NCI-H128 (cell line): ENCODE results near the gene NDUFB7.
"Not testable (repeated sequence)": the region's sequence is repeated elsewhere in the genome, so short reads cannot be mapped to it uniquely, and the experiment has no call there.

Experiments
- DNase-seq: peaks from one replicate; lab custom pipeline; 2025; ENCODE audit not compliant: unreplicated experiment; lab: John Stamatoyannopoulos, UW

Gene NDUFB7

DNA sequence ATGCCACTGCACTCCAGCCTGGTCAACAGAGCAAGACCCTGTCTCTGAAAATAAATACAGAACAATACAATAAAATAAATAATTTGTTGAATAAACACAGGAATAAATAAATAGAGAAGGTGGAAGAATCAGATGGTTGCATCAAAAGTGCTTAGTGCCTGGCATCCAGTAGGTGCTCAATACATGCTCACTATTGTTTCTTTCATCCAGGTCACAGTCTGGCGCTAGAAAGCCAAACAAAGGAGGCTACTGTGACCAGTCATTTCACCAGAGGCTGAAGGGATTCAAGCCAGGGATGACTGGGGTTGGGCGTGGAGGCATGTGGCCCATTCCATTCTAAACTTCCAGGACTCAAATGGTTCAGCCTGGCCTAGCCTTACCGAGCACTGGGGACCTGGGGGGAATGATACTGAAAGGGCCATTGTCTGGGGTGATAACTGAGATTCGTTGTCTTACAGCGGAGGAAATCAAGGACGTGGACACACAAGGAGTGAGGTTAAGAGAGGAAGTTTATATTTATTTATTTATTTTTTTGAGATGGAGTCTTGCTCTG lies 3.6 kb upstream of the NDUFB7 start:
- no peak for DNase-seq

DNA sequence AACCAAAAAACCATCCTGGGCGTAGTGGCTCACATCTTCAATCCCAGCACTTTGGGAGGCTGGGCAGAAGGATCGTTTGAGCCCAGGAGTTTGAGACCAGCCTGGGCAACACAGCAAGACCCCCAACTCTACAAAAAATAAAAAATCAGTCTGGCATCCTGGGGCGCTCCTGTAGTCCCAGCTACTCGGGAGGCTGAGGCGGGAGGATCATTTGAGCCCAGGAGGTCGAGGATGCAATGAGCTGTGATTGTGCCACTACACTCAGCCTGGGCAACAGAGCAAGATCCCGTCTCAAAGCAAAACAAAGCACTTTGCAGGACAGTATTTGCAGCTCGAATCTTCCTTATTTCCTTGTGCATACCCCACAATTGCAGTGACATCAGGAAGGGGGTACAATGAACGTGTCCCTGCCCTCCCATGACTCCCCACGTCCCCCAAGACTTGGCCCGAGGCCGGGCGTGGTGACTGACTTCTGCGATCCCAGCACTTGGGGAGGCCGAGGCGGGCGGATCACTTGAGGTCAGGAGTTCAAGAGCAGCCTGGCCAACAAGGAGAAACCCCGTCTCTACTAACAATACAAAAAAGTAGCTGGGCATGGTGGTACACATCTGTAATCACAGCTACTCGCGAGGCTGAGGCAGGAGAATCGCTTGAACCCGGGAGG lies 870 bp downstream of the NDUFB7 start:
- DNase-seq: no peak

DNA sequence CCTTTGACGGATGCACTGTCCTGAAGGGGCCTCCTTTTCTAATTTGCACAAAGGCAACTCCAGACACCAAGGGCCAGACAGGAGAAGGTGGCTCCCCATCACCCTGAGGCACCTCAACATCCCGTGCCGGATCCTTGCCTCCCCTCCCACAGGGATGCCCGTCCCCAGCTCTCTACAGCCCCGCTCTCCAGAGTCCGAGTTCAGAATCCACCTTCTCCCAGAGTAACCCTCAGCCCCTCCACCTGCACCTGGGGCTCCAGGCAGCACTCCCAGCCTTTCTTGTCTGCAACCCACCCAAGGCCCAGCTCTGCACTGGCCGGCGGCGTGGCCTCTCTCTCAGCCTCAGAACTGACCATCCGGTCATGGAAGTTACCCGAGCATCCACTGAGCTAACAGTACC lies 4.8 kb downstream of the NDUFB7 start:
- no peak for DNase-seq

DNA sequence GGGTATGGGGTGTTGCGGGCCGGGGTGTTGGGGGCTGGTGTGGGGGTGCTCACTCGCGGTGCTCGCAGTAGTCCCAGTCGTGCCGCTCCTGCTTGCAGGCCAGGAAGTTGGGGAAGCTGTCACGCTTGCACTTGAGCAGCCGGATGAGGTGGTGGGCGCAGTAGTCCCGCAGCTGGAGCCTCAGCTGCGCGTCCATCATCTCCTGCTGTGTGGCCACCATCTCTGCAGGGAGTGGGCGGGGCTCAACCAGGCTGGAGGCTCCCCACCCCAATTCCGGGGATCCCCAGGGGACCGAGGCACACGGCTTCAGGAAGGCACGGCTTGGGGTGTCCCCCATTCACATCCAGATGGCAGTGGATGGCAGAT lies 5.2 kb downstream of the NDUFB7 start:
- DNase-seq: no peak

DNA sequence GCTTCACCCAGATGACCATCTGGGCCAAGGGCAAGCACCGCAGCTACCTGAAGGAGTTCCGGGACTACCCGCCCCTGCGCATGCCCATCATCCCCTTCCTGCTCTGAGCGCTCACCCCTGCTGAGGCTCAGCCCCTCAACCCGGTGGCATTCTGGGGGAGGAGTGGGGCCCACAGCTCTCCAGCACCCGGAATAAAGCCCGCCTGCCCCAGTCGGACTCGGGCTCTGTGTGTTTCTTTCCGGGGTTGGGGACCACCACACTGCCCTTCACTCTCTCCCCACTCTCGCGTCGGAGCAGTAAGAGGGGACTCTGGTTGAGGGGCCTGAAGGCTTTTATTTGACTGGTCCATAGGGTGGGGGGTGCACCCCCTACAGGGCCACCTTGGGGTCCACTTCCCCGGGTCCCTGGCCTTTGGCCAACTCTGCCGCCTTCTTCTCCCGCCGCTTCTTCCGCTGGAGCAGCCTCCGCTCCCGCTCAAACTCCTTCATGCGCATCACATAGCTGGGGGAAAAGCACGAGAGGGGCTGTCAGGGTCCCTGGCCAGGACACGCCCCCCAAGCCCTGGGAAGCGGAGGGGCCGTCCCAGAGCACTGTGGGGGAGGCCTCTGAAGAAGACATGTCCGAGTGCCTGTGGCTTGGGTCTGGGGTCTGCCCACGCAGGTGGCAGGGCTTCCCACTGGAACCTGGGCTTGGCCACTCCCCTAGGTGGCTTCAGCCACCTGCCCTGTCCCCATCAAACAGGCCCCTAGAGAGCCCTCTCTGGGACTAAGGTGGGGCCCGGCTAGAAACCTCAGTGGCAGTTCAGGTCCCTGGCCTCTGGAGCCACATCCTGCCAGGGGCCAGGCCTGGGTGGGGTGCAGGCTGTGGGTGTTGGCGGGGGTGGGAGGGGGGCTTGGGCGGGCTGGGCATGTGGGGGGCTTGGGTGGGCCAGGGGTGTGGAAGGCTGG lies 5.8 kb downstream of the NDUFB7 start:
- DNase-seq: no peak

DNA sequence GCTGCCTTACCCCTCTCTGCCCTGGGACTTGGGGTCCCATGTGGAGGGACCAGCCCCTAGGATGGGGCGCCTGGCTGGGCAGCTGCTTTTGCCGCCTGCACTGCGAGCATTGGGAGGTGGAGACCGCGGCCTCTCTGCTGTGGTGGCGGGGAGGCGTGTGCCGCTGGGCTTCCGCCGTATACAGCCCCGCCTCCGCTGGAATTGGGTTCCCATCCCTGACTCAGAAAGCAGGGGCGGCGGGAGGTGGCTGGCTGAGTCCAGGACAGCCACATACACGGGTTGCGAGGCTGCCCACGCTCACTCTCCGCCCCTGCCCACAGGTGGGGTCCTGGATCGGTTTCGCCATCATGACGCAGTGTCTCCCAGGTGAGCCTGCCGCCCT lies 6.6 kb downstream of the NDUFB7 start:
- DNase-seq: no peak

DNA sequence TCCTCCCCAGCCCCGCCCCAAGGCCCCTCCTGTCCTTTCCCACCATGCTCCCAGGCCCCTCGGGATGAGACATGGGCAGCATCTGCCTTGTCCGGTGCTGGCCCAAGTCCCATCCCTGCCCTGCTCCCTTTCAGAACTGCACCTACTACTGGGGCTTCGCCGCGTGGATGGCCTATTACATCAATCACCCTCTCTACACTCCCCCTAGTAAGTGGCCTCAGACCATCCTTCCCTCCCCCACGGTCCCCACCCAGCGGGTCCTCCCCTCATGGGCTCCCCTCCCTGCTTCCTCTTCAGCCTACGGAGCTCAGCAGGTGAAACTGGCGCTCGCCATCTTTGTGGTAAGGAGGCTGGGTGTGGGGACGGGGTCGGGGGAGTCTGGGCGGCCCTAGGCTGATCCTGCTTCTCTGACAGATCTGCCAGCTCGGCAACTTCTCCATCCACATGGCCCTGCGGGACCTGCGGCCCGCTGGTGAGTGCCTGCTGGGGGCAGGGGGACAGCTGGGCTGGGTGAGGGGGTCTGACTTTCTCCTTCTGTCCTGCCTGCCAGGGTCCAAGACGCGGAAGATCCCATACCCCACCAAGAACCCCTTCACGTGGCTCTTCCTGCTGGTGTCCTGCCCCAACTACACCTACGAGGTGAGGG lies 7.1 kb downstream of the NDUFB7 start:
- DNase-seq: not testable (repeated sequence)

DNA sequence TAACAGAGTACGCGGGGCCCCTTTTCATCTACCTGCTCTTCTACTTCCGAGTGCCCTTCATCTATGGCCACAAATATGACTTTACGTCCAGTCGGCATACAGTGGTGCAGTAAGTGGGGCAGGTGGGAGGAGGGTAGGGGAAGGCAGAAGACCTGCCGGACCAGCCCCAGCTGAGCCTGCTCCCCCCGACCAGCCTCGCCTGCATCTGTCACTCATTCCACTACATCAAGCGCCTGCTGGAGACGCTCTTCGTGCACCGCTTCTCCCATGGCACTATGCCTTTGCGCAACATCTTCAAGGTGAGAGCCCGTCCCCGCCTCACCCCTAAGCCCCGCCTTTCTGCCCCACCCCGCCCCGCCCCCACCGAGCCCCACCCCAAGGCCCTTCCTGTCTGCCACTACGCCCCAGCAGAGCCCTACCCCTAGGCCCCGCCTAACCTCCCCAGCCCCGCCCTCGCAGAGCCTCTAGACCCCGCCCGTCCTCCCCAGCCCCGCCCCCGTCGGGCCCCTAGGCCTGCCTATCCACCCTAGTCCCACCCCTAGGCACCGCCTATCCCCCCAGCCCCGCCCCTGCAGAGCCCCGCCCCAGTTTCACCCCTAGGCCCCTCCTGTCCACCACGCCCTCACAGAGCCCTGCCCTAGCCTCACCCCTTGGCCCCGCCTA lies 7.7 kb downstream of the NDUFB7 start:
- no peak for DNase-seq

DNA sequence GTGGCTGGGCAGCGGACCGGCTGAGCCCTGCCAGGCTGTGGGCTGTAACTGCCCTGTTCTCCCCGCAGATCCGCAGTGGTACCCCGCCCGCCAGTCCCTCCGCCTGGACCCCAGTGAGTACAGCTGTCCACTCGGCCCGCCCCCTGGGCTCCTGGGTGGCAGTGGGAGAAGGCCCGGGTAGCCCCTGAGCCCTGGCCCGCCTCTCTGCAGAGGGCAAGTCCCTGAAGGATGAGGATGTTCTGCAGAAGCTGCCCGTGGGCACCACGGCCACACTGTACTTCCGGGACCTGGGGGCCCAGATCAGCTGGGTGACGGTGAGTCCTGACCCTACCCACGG lies 8.3 kb downstream of the NDUFB7 start:
- DNase-seq: no peak

DNA sequence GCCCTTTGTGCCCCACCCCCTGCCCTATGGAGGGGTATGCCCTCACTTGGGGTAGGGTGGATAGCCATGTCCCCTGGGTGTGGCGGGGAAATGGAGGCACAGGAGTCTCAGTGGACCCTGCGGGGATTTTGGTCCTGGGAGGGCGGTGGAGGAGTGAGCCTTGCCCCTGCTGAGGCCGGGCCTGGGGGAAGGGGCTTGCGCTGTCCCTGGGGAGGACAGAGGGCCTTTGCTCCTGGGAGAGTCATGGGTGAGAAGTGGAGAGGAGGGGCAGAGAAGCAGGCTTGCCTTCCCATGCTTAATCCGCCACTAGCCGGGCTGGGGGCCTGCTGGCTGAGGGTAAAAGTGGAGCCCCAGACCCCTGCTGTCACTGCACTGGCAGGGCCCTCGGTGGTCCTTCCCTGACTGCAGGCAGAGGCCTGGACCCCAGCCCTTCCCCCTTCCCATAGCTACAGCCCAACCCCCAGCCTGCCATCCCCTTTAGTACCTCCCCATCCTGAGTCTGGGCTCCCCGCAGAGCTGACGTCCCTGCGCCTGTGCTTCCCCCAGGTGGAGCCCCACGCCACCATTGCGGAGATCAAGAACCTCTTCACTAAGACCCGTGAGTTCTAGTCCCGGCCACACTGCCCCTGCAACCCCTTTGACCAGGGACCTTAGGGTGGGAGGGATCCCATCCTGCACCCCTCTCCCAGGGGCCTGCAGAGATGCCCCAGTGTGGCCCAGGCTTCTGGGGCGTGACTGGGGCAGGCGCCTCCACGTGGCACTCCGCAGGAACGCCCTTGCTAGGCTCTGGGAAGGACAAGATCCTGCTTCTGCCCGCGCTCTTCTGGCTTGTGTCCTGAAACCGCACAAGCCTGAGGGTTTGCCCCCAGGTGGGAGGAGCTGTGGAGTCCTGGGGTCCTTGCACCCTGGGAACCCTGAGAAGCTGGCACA lies 8.9 kb downstream of the NDUFB7 start:
- DNase-seq: no peak

DNA sequence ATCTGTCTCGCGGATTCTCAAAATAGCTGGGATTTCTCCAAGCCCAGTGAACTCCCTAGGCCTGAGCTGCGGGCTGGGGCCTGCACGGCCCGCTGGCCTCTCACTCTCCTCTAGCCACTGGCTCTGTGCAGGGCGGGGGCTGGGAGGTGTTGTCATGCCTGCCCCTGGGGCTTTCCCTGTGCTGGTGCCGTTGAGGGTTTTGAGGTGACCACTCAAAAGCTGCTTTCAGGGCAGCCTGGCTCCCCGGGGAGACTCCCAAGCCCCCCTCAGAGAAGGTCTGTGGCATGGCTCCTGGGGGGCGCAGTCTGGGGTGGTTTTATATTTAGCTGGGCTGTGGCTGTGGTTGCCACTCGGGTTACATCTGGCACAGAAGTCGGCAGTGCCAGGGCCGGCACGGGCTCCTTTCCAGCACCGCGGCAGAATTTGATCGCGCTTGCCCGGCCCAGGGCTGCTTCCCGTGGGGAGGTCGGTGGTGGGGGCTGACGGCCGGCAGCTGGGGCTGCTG lies 10.0 kb downstream of the NDUFB7 start:
- no peak for DNase-seq

DNA sequence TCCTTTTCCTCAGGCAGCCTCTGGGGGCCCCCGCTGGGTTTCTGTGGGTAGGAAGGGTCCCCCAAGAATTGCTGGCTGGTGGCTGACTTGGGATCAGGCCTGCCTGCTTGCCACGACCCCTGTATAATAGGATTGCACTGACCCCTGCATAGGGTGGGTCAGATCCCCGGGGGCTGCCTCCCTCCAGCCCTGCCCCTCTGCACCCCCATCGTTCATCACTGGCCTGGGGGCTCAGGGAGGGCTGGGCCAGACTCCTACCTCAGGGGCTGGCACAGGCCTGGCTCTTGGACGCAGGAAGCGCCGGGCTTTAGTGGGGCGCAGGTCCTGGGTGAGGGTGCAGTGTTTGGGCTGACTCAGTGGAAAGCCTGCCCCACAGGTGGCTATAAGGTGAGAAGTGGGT lies 10.6 kb downstream of the NDUFB7 start:
- no peak for DNase-seq

DNA sequence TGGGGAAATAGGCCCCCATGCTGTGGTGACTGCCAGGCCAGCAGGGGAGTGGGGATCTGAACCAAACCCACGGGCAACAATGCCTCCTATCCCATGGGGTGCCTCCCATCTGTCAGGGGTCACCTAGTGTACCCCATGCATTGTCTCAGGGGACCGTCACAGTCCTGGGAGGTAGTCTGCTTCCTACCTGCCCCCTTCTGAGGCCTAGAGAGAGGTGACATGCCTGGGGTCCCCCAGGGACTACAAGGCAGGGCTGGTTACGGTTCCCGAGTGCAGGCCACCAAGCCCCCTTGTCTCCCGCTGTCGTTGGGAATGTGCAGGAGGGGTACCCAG lies 11.1 kb downstream of the NDUFB7 start:
- DNase-seq: no peak

DNA sequence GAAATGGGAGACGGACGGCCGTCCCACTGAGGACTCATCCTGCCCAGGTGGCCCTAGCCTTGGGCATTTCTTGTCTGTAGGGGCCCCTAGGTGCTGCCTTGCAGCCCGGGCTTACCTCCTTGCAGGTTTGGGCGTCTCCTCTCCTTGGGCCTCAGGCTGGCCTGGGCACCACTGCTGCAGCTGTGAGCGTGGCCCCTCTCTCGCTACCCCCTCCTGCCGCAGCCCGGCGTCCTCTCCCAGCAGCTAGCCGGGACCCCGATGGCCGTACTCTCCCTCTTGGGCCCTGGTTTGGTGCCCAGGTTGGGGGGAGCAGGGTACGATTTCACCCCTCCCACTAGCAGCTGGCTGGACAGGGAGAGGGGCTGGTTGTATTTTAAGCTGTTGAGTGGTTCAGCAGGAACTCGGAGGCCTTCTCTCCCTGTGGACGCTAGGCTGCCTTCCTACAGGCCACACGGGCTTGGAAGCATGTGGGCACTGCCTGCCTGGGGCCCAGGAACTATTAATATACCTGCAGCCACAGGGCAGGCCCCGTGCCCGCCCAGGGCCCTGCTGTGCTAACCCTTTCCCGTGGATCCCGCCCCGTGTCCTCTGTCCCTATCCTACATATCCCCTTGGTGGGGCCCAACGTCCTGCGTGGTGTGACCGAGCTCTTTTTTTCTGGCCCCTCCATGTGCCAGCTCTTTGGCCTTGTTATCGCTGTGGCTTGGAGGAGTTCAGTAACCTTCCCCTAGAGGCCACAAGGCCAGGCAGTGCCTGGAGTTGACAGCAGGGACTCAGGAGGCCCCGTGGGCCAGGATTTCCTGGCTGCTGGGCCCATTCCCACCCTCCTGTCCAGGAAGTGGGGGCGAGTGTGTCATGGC lies 11.7 kb downstream of the NDUFB7 start:
- DNase-seq: no peak

DNA sequence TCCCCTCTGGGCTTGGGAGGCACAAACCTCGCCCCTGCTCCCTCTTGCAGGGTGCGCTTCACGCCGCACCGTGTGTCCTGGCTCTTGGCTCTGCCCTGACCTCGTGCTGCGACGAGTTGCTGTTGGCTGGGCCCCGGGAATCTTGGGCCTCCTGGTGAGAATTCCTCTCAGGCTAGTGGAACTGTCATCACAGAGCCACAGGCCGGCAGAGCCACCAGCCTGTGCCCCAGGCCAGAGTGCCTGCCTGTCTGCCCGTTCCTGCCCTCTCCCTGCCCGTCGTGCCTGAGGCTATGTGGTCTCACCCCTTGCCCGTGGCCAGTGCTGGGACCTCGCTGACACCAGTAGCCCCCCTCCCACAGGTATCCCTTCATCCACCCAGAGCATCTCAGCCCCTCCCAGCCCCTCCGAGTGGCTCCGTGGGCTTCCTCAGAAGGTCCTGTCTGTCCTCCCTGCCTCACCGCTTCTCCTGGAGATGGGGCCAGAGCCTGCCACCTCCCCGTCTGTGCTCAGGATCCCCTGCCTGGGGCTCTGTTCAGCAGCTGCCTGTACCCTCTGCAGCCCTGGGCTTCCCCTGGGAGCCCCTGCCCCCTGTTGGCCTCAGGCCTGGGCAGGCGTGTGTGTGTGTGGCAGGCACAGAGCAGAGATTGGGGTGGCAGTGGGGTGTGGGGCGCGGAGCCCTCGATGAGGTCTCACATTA lies 13.3 kb downstream of the NDUFB7 start:
- no peak for DNase-seq

DNA sequence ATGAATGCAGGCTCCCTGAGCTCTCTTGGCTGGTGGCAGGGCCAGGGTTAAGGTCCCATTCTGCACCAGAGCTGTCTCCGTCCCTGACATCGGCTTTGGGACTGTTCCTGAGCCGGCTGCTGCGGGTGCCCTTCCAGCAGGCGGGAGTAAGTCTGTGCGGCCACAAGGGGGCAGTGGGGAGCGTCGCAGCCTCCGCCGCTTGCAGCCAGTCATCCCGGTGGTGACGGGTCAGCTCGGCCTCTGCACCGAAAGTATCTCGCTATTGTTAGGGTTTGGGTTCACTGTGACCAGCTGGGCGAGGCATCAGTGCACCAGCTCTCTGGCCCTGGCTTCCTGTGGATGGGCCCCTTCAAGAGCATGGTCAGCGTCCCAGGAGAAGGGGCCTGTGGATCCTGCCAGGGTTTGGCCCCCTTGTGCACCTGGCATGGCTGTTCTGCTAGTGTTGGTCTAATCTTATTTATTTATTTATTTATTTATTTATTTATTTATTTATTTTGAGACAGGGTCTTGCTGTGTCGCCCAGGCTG lies 15.1 kb downstream of the NDUFB7 start:
- DNase-seq: no peak

DNA sequence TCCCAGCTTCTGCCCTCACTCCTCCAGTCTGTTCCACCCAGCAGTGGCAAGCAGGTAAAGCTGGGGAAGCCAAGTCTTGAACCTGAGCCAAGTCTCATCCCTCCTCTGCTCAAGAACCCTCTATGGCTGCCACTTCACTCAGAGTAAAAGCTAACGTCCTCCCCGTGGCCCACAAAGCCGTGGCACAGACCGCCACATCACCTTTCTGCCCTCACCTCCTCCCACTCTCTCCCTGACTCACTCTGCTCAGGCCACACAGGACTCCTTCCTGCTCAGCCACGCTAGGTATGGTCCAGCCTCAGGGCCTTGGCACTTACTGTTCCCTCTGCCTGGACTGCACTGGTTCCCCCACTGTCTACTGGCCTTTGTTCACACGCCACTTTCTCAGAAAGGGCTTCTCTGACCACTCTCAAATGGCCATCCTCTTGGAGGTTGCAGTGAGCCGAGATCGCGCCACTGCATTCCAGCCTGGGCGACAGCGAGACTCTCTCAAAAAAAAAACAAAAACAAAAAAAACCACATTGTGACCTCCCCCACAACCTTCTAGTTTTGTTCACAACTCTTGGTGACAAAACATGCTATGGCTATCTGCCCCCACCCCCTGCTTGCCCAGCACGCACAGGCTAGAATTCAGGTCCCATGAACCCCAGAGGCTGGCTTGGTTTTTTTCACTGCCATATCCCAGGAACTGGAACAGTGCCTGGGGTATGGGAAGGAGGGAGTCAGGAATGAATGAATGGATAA lies 15.8 kb downstream of the NDUFB7 start:
- DNase-seq: no peak

DNA sequence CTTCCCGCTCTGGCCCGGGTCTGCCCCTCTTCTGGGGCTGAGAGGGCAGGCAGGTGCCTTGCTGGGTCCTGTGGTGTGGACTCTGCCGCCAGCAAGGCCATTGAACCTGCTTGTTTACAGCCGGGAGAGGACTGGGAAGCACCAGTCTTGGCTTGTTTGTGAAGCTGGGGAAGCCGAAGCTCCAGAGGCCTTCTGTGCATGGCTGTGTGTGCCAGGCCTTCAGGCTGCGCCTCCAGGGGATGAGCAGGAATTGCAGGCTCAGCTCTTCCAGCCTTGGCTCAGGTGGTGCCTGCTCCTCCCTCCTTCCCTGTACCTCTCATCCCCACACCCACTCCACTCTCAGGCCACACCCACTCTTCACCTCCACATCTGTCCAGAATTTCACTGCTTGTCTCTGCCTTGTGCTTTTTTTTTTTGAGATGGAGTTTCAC lies 17.5 kb downstream of the NDUFB7 start:
- DNase-seq: peak; percentile 31
